IgD-negative memory B cell (primary cell): Measurements from ENCODE around the gene PPIC. TPM values are rescaled to one million over a fixed set of nuclear protein-coding genes. Genes with fewer than 3 reads are reported as not detected.

Experiments used
- H3K27ac Mint-ChIP-seq, 3 donors: one replicate each; pipeline ENCODE4 v1.8.0; 2020 to 2022; ENCODE audit warnings: mild to moderate bottlenecking in 3 of 3, mixed read lengths in 3 of 3, moderate library complexity in 1 of 3
- H3K27me3 Mint-ChIP-seq: one replicate; pipeline ENCODE4 v1.8.0; 2021; ENCODE audit warnings: mixed read lengths
- H3K36me3 Mint-ChIP-seq: one replicate; pipeline ENCODE4 v1.8.0; 2020; ENCODE audit warnings: mild to moderate bottlenecking, mixed read lengths
- H3K4me1 Mint-ChIP-seq, 3 donors: one replicate each; pipeline ENCODE4 v1.8.0; 2020 to 2022; ENCODE audit warnings: mixed read lengths in 3 of 3, mild to moderate bottlenecking in 1 of 3
- H3K4me3 Mint-ChIP-seq, 4 donors: one replicate each; pipeline ENCODE4 v1.8.0; 2020 to 2022; ENCODE audit warnings: mild to moderate bottlenecking in 4 of 4, mixed read lengths in 4 of 4, moderate library complexity in 3 of 4
- H3K9me3 Mint-ChIP-seq, 3 donors: one replicate each; pipeline ENCODE4 v1.8.0; 2020 to 2021; ENCODE audit warnings: mixed read lengths in 3 of 3, mild to moderate bottlenecking in 1 of 3
- polyA plus RNA-seq: library from polyadenylated mRNA; unstranded; fragments of 300-500 nt; fragmentation: Illumina TruSeq; gene quantifications from one replicate; pipeline ENCODE4 v1.2.3, GENCODE V29; 2021

PPIC gene
- polyA plus RNA-seq, 1 donor from 2014 or later, result not detected

- Mint-ChIP-seq H3K4me1 (peaks cover 7 to 9% (median 7%) of the 10 kb centered on the region in 3 donors), H3K9me3 (peaks cover 0 to 2% (median 0%) of the 10 kb centered on the region in 3 donors), H3K36me3 (no peaks in the 10 kb centered on the region), H3K27me3 (peaks cover 27% of the 10 kb centered on the region), H3K27ac (no peak overlapping the region), H3K4me3 (no peak overlapping the region)
Observed at GRCh38 chr5:123039673-123040072, 3.1 kb upstream of the PPIC start.

- H3K27me3 Mint-ChIP-seq, result peaks cover 33% of the 10 kb centered on the region
- peaks cover 7 to 9% (median 7%) of the 10 kb centered on the region in 3 donors for H3K4me1 Mint-ChIP-seq
- H3K27ac Mint-ChIP-seq, result no peak overlapping the region
- peaks cover 0 to 2% (median 0%) of the 10 kb centered on the region in 3 donors for H3K9me3 Mint-ChIP-seq
- peak overlapping the region; percentile 2 to 75 (median 60) for H3K4me3 Mint-ChIP-seq
- H3K36me3 Mint-ChIP-seq, result no peaks in the 10 kb centered on the region
Observed at GRCh38 chr5:123037104-123037418, 536 bp upstream of the PPIC start.

- Mint-ChIP-seq H3K4me3 (peak overlapping the region; percentile 63 to 92 (median 86)), H3K9me3 (peaks cover 0 to 2% (median 0%) of the 10 kb centered on the region in 3 donors), H3K27ac (no peak overlapping the region), H3K27me3 (peaks cover 34% of the 10 kb centered on the region), H3K4me1 (peaks cover 7 to 9% (median 7%) of the 10 kb centered on the region in 3 donors), H3K36me3 (no peaks in the 10 kb centered on the region)
Observed at GRCh38 chr5:123035918-123036390, 571 bp downstream of the PPIC start.

GRCh38 chr5:123035360-123035917 is 1.1 kb downstream of the PPIC start:
- peaks cover 34% of the 10 kb centered on the region for H3K27me3 Mint-ChIP-seq

GRCh38 chr5:123033157-123033671 is 3.3 kb downstream of the PPIC start:
- peaks cover 34% of the 10 kb centered on the region for H3K27me3 Mint-ChIP-seq
- H3K27ac Mint-ChIP-seq, result no peak overlapping the region
- H3K36me3 Mint-ChIP-seq, result peaks cover 3% of the 10 kb centered on the region
- H3K4me1 Mint-ChIP-seq, result peaks cover 7 to 9% (median 7%) of the 10 kb centered on the region in 3 donors
- H3K9me3 Mint-ChIP-seq, result peaks cover 0 to 2% (median 0%) of the 10 kb centered on the region in 3 donors
- no peak overlapping the region for H3K4me3 Mint-ChIP-seq

More at GRCh38 chr5:123035360-123035917, 1.1 kb downstream of the PPIC start:
- peak overlapping the region in 1 of 3 donors; percentile 31 for H3K27ac Mint-ChIP-seq
- H3K9me3 Mint-ChIP-seq, result peaks cover 0 to 2% (median 0%) of the 10 kb centered on the region in 3 donors
- peaks cover 7 to 9% (median 7%) of the 10 kb centered on the region in 3 donors for H3K4me1 Mint-ChIP-seq
- H3K36me3 Mint-ChIP-seq, result no peaks in the 10 kb centered on the region
- peak overlapping the region; percentile 63 to 92 (median 86) for H3K4me3 Mint-ChIP-seq

GRCh38 chr5:123028222-123028621 is 8.3 kb downstream of the PPIC start:
- H3K9me3 Mint-ChIP-seq, result no peaks in the 10 kb centered on the region
- H3K27me3 Mint-ChIP-seq, result peaks cover 10% of the 10 kb centered on the region
- peaks cover 5% of the 10 kb centered on the region for H3K36me3 Mint-ChIP-seq
- H3K4me3 Mint-ChIP-seq, result no peak overlapping the region
- no peak overlapping the region for H3K27ac Mint-ChIP-seq
- H3K4me1 Mint-ChIP-seq, result no peaks in the 10 kb centered on the region

GRCh38 chr5:123014689-123015088 is 21.8 kb downstream of the PPIC start:
- H3K4me1 Mint-ChIP-seq, result peaks cover 0 to 5% (median 3%) of the 10 kb centered on the region in 3 donors
- peaks cover 0 to 13% (median 0%) of the 10 kb centered on the region in 3 donors for H3K9me3 Mint-ChIP-seq
- peaks cover under 1% of the 10 kb centered on the region for H3K36me3 Mint-ChIP-seq
- H3K27ac Mint-ChIP-seq, result no peak overlapping the region
- H3K27me3 Mint-ChIP-seq, result no peaks in the 10 kb centered on the region
- no peak overlapping the region for H3K4me3 Mint-ChIP-seq

- Mint-ChIP-seq H3K36me3 (peaks cover 5% of the 10 kb centered on the region), H3K9me3 (peaks cover 0 to 13% (median 0%) of the 10 kb centered on the region in 3 donors)
Observed at GRCh38 chr5:123012321-123012720, 24.2 kb downstream of the PPIC start.

GRCh38 chr5:123007754-123008153 is 28.8 kb downstream of the PPIC start:
- H3K9me3 Mint-ChIP-seq, result no peaks in the 10 kb centered on the region

More at GRCh38 chr5:123012321-123012720, 24.2 kb downstream of the PPIC start:
- peaks cover 0 to 5% (median 3%) of the 10 kb centered on the region in 3 donors for H3K4me1 Mint-ChIP-seq
- no peak overlapping the region for H3K4me3 Mint-ChIP-seq
- no peak overlapping the region for H3K27ac Mint-ChIP-seq
- no peaks in the 10 kb centered on the region for H3K27me3 Mint-ChIP-seq

GRCh38 chr5:123007182-123007581 is 29.3 kb downstream of the PPIC start:
- Mint-ChIP-seq H3K36me3 (peaks cover 9% of the 10 kb centered on the region), H3K27ac (no peak overlapping the region), H3K4me3 (no peak overlapping the region), H3K9me3 (no peaks in the 10 kb centered on the region), H3K27me3 (no peaks in the 10 kb centered on the region), H3K4me1 (peaks cover 0 to 3% (median under 1%) of the 10 kb centered on the region in 3 donors)

More at GRCh38 chr5:123007754-123008153, 28.8 kb downstream of the PPIC start:
- H3K27ac Mint-ChIP-seq, result no peak overlapping the region
- H3K4me1 Mint-ChIP-seq, result peaks cover 0 to 5% (median 3%) of the 10 kb centered on the region in 3 donors
- H3K27me3 Mint-ChIP-seq, result no peaks in the 10 kb centered on the region
- peaks cover 9% of the 10 kb centered on the region for H3K36me3 Mint-ChIP-seq
- no peak overlapping the region for H3K4me3 Mint-ChIP-seq

GRCh38 chr5:123001808-123002207 is 34.7 kb downstream of the PPIC start:
- Mint-ChIP-seq H3K9me3 (no peaks in the 10 kb centered on the region), H3K36me3 (peaks cover 3% of the 10 kb centered on the region), H3K4me3 (no peak overlapping the region), H3K27me3 (peaks cover 1% of the 10 kb centered on the region), H3K27ac (no peak overlapping the region), H3K4me1 (peaks cover 0 to 3% (median 0%) of the 10 kb centered on the region in 3 donors)

- H3K27ac Mint-ChIP-seq, result no peak overlapping the region
- H3K4me1 Mint-ChIP-seq, result peaks cover 0 to 3% (median 0%) of the 10 kb centered on the region in 3 donors
- no peak overlapping the region for H3K4me3 Mint-ChIP-seq
- H3K9me3 Mint-ChIP-seq, result no peaks in the 10 kb centered on the region
- H3K36me3 Mint-ChIP-seq, result no peaks in the 10 kb centered on the region
- H3K27me3 Mint-ChIP-seq, result peaks cover 1% of the 10 kb centered on the region
Observed at GRCh38 chr5:123000731-123001130, 35.8 kb downstream of the PPIC start.

- H3K27ac Mint-ChIP-seq, result peak overlapping the region in 1 of 3 donors; percentile 26
Observed at GRCh38 chr5:122999947-123000563, 36.5 kb downstream of the PPIC start.

GRCh38 chr5:122997294-122997693 is 39.2 kb downstream of the PPIC start:
- Mint-ChIP-seq H3K9me3 (no peaks in the 10 kb centered on the region), H3K27me3 (peaks cover 1% of the 10 kb centered on the region), H3K4me3 (no peak overlapping the region), H3K36me3 (no peaks in the 10 kb centered on the region), H3K27ac (no peak overlapping the region), H3K4me1 (peaks cover 0 to 3% (median 0%) of the 10 kb centered on the region in 3 donors)

More at GRCh38 chr5:122999947-123000563, 36.5 kb downstream of the PPIC start:
- no peak overlapping the region for H3K4me3 Mint-ChIP-seq
- peaks cover 0 to 3% (median 0%) of the 10 kb centered on the region in 3 donors for H3K4me1 Mint-ChIP-seq
- H3K9me3 Mint-ChIP-seq, result no peaks in the 10 kb centered on the region
- H3K27me3 Mint-ChIP-seq, result peaks cover 1% of the 10 kb centered on the region
- no peaks in the 10 kb centered on the region for H3K36me3 Mint-ChIP-seq

GRCh38 chr5:122996091-122996490 is 40.4 kb downstream of the PPIC start:
- Mint-ChIP-seq H3K4me3 (no peak overlapping the region), H3K36me3 (no peaks in the 10 kb centered on the region), H3K27me3 (no peaks in the 10 kb centered on the region)

More at GRCh38 chr5:122996091-122996490, 40.4 kb downstream of the PPIC start:
- H3K27ac Mint-ChIP-seq, result no peak overlapping the region
- H3K4me1 Mint-ChIP-seq, result peaks cover 0 to 3% (median 0%) of the 10 kb centered on the region in 3 donors
- H3K9me3 Mint-ChIP-seq, result no peaks in the 10 kb centered on the region
